PFSK-1 (cell line): ENCODE data around the gene C1orf210.

ENCODE experiments used
- POLR2AphosphoS5 ChIP-seq: IDR thresholded peaks from 2 replicates; pipeline ENCODE4 v1.6.1; 2012; ENCODE audit warnings: low read depth, mild to moderate bottlenecking, control low read depth, low read length, moderate library complexity
- TAF1 ChIP-seq: IDR thresholded peaks from 2 replicates; pipeline ENCODE4 v1.6.1; 2012; ENCODE audit warnings: low read length, control low read depth, borderline replicate concordance; ENCODE audit not compliant: insufficient read depth

DNA sequence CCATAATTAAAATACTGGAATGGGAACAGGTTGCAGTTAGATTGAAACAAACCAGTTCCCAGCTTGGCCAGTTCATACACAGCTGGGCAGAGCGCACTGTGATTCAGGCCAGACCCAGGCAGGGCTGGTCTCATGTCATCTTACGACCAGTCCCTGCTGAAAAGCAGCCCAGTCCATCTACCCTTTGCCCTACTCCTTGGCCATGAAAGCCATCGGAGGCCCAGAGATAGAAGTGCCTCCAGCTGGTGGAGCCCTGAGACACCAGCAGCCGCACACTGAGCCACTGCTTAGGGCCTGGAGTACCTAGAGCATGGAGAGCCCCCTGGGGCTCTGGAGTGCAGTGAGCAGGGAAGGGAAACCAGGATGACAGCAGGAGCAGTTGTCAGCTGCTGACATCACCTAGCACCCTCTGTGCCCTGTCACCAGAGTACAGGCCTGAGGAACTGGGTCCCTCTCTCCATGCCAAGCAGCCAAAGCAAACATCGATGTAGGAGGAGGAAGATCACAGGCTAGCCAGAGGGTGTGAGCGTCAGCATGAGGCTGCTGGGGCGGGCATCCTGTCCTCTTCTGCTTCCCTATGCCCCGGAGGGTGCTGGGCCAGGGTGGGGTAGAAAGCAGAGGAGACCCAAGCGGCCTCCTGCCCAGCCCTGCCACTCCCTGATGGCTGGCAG is 49.8 kb downstream of the C1orf210 start:
- TF ChIP-seq TAF1 (no peak), POLR2AphosphoS5 (no peak)
